Measurements from ENCODE around the gene ZNF506. TPM values are rescaled to one million over a fixed set of nuclear protein-coding genes. Genes with fewer than 3 reads are reported as not detected.

ZNF506 gene
- total and polyA plus RNA-seq, 2 experiments from 2014 or later: 26.0 to 42.1 TPM

GRCh38 chr19:19751846-19752245 lies 69.7 kb downstream of the ZNF506 start (continued):
- TF ChIP-seq ZNF462 (CRISPR knock-in tag; IDR thresholded peaks at IDR 0.05) (no peak), ZNF114 (CRISPR knock-in tag; IDR thresholded peaks at IDR 0.05) (no peak), STAT1 (IDR thresholded peaks at IDR 0.05; ENCODE audit: unreplicated experiment) (no peak), REST (IDR thresholded peaks at IDR 0.05; ENCODE audit: unreplicated experiment) (no peak), ETS1 (IDR thresholded peaks at IDR 0.05) (no peak)

Data from GM23338 (cell line).